ENCODE data around the gene RPEL1. TPM values are rescaled to one million over a fixed set of nuclear protein-coding genes. Genes with fewer than 3 reads are reported as not detected.
"Not testable (repeated sequence)": the region's sequence is repeated elsewhere in the genome, so short reads cannot be mapped to it uniquely, and the experiment has no call there.

The RPEL1 gene
- total RNA-seq, 2 experiments from 2014 or later: 0.17 TPM; not detected in 1

- intact Hi-C loops (cut with micrococcal nuclease): no loop called here
- no peak for DNase-seq
- H3K9me3 Mint-ChIP-seq: no peaks in the 10 kb centered on the region
Measured at GRCh38 chr10:103238506-103239252, 7.0 kb upstream of the RPEL1 start.

GRCh38 chr10:103241262-103242011 lies 4.2 kb upstream of the RPEL1 start:
- Mint-ChIP-seq H3K4me1 (ENCODE audit: low read depth) (peaks cover 17% of the 10 kb centered on the region), H3K27me3 (ENCODE audit: low read depth) (peaks cover 2% of the 10 kb centered on the region), H3K27ac (peak overlapping the region; percentile 22), H3K36me3 (ENCODE audit: low read depth) (no peaks in the 10 kb centered on the region), H3K4me3 (no peak overlapping the region), H3K9me3 (no peaks in the 10 kb centered on the region)
- peak; percentile 41 for DNase-seq
- CTCF ChIA-PET: interaction anchor here (0.5 to 1.7 kb wide), 4 partner anchors 19 to 784 kb away, joined by 3 to 5 read pairs (median 4); partner anchors contain the start of gene CNNM2
- intact Hi-C loops (cut with micrococcal nuclease): loop anchor here (1.0 to 10.0 kb wide), 4 partner anchors 49 to 243 kb away; no protein-coding TSS in a partner anchor

More at GRCh38 chr10:103238506-103239252, 7.0 kb upstream of the RPEL1 start:
- Mint-ChIP-seq H3K4me3 (no peak overlapping the region), H3K27me3 (ENCODE audit: low read depth) (peaks cover 2% of the 10 kb centered on the region), H3K27ac (no peak overlapping the region), H3K4me1 (ENCODE audit: low read depth) (peaks cover 17% of the 10 kb centered on the region), H3K36me3 (ENCODE audit: low read depth) (no peaks in the 10 kb centered on the region)
- CTCF ChIA-PET: interaction anchor here (0.6 to 1.5 kb wide), 5 partner anchors 9 to 169 kb away, joined by 3 to 12 read pairs (median 4); no protein-coding TSS in a partner anchor

- Mint-ChIP-seq H3K27ac (no peak overlapping the region), H3K4me3 (no peak overlapping the region), H3K36me3 (ENCODE audit: low read depth) (no peaks in the 10 kb centered on the region), H3K27me3 (ENCODE audit: low read depth) (no peaks in the 10 kb centered on the region), H3K9me3 (no peaks in the 10 kb centered on the region), H3K4me1 (ENCODE audit: low read depth) (peaks cover 17% of the 10 kb centered on the region)
- peak; percentile 83 for DNase-seq
- CTCF ChIA-PET: interaction anchor here (0.7 to 2.6 kb wide), 30 partner anchors 12 to 410 kb away, joined by 3 to 28 read pairs (median 4); partner anchors contain the start of genes CNNM2, INA and NT5C2
- intact Hi-C loops (cut with micrococcal nuclease): loop anchor here (1.0 to 10.0 kb wide), 7 partner anchors 90 to 409 kb away; no protein-coding TSS in a partner anchor
Measured at GRCh38 chr10:103244666-103245271, 918 bp upstream of the RPEL1 start.

DNA sequence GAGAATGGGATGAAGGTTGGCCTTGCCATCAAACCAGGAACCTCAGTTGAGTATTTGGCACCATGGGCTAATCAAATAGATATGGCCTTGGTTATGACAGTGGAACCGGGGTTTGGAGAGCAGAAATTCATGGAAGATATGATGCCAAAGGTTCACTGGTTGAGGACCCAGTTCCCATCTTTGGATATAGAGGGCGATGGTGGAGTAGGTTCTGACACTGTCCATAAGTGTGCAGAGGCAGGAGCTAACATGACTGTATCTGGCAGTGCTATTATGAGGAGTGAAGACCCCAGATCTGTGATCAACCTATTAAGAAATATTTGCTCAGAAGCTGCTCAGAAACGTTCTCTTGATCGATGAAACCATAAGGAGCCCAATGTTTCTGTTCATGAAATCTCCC lies 637 bp downstream of the RPEL1 start:
- CTCF ChIA-PET: interaction anchor here (0.7 to 3.0 kb wide), 3 partner anchors 155 to 329 kb away, joined by 3 to 12 read pairs (median 4); partner anchors contain the start of gene CNNM2
- no peak overlapping the region for H3K4me3 Mint-ChIP-seq
- H3K4me1 Mint-ChIP-seq (ENCODE audit: low read depth): peaks cover 8% of the 10 kb centered on the region
- no peak for DNase-seq
- intact Hi-C loops (cut with micrococcal nuclease): loop anchor here (10.0 kb wide), 2 partner anchors 88 to 238 kb away; no protein-coding TSS in a partner anchor
- H3K9me3 Mint-ChIP-seq: no peaks in the 10 kb centered on the region
- H3K36me3 Mint-ChIP-seq (ENCODE audit: low read depth): no peaks in the 10 kb centered on the region
- no peak overlapping the region for H3K27ac Mint-ChIP-seq
- no peaks in the 10 kb centered on the region for H3K27me3 Mint-ChIP-seq (ENCODE audit: low read depth)

- Mint-ChIP-seq H3K4me3 (no peak overlapping the region), H3K4me1 (ENCODE audit: low read depth) (peaks cover 2% of the 10 kb centered on the region), H3K27me3 (ENCODE audit: low read depth) (no peaks in the 10 kb centered on the region), H3K9me3 (no peaks in the 10 kb centered on the region), H3K27ac (no peak overlapping the region), H3K36me3 (ENCODE audit: low read depth) (no peaks in the 10 kb centered on the region)
- DNase-seq: no peak
- intact Hi-C loops (cut with micrococcal nuclease): no loop called here
- CTCF ChIA-PET: no interaction called here
Measured at GRCh38 chr10:103254113-103254512, 8.4 kb downstream of the RPEL1 start.

- Mint-ChIP-seq H3K4me3 (no peak overlapping the region), H3K27me3 (ENCODE audit: low read depth) (no peaks in the 10 kb centered on the region), H3K9me3 (no peaks in the 10 kb centered on the region), H3K4me1 (ENCODE audit: low read depth) (peaks cover 2% of the 10 kb centered on the region), H3K27ac (no peak overlapping the region), H3K36me3 (ENCODE audit: low read depth) (no peaks in the 10 kb centered on the region)
- intact Hi-C loops (cut with micrococcal nuclease): no loop called here
- CTCF ChIA-PET: interaction anchor here (1.6 kb wide), 1 partner anchor 185 kb away, joined by 5 read pairs; no protein-coding TSS in a partner anchor
- DNase-seq: peak; percentile 23
Measured at GRCh38 chr10:103254538-103255325, 9.0 kb downstream of the RPEL1 start.

DNA sequence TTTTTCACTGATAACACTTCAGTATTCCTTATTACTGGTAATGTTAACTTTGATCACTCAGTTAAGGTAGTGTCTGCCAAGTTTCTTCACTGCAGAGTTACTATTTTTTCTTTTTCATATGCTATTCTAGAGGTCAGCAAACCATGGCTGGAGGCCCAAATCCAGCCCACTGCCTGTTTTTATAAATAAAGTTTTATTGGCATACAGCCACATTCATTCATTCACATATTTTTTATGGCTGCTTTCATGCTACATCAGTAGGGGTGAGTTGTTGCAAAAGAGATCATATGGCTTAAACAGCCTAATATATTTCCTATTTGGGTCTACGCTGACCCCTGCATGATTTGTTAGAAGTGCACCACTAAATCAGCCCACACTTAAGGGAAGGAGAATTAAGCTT lies 10.9 kb downstream of the RPEL1 start:
- CTCF ChIA-PET: interaction anchor here (0.6 kb wide), 1 partner anchor 22 kb away, joined by 4 read pairs; no protein-coding TSS in a partner anchor
- Mint-ChIP-seq H3K4me3 (no peak overlapping the region), H3K9me3 (peaks cover 4% of the 10 kb centered on the region), H3K27ac (no peak overlapping the region), H3K4me1 (ENCODE audit: low read depth) (no peaks in the 10 kb centered on the region), H3K27me3 (ENCODE audit: low read depth) (peaks cover 2% of the 10 kb centered on the region), H3K36me3 (ENCODE audit: low read depth) (no peaks in the 10 kb centered on the region)
- intact Hi-C loops (cut with micrococcal nuclease): no loop called here
- no peak for DNase-seq

GRCh38 chr10:103257812-103258211 lies 12.1 kb downstream of the RPEL1 start:
- CTCF ChIA-PET: no interaction called here
- no peaks in the 10 kb centered on the region for H3K36me3 Mint-ChIP-seq (ENCODE audit: low read depth)
- no peak overlapping the region for H3K27ac Mint-ChIP-seq
- H3K9me3 Mint-ChIP-seq: peaks cover 4% of the 10 kb centered on the region
- H3K27me3 Mint-ChIP-seq (ENCODE audit: low read depth): peaks cover 2% of the 10 kb centered on the region
- no peaks in the 10 kb centered on the region for H3K4me1 Mint-ChIP-seq (ENCODE audit: low read depth)
- H3K4me3 Mint-ChIP-seq: no peak overlapping the region
- intact Hi-C loops (cut with micrococcal nuclease): no loop called here
- no peak for DNase-seq

GRCh38 chr10:103258928-103259327 lies 13.2 kb downstream of the RPEL1 start:
- H3K27ac Mint-ChIP-seq; H3K4me3 Mint-ChIP-seq; H3K27me3 Mint-ChIP-seq (ENCODE audit: low read depth); H3K36me3 Mint-ChIP-seq (ENCODE audit: low read depth); DNase-seq; H3K9me3 Mint-ChIP-seq; H3K4me1 Mint-ChIP-seq (ENCODE audit: low read depth); intact Hi-C loops (cut with micrococcal nuclease); CTCF ChIA-PET: not testable (repeated sequence)

DNA sequence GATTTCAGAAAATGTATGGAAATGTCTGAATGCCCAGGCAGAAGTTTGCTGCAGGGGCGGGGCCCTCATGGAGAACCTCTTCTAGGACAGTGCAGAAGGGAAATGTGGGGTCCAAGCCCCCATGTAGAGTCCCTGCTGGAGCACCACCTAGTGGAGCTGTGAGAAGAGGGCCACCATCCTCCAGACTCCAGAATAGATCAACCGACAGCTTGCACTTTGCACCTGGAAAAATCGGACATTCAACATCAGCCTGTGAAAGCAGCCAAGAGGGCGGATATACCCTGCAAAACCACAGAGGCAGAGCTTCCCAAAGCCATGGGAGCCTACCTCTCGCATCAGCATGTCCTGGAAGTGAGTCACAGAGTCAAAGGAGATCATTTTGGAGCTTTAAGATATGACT lies 14.3 kb downstream of the RPEL1 start:
- Mint-ChIP-seq H3K36me3 (ENCODE audit: low read depth) (no peaks in the 10 kb centered on the region), H3K9me3 (peaks cover 4% of the 10 kb centered on the region), H3K27me3 (ENCODE audit: low read depth) (peaks cover 6% of the 10 kb centered on the region), H3K4me3 (no peak overlapping the region), H3K4me1 (ENCODE audit: low read depth) (no peaks in the 10 kb centered on the region), H3K27ac (no peak overlapping the region)
- intact Hi-C loops (cut with micrococcal nuclease): no loop called here
- DNase-seq: no peak
- CTCF ChIA-PET: interaction anchor here (1.0 to 1.2 kb wide), 2 partner anchors 15 to 18 kb away, joined by 3 to 4 read pairs; no protein-coding TSS in a partner anchor

- DNase-seq: no peak
- intact Hi-C loops (cut with micrococcal nuclease): no loop called here
- H3K9me3 Mint-ChIP-seq: peaks cover 4% of the 10 kb centered on the region
- no peak overlapping the region for H3K4me3 Mint-ChIP-seq
- H3K27me3 Mint-ChIP-seq (ENCODE audit: low read depth): peaks cover 14% of the 10 kb centered on the region
- no peaks in the 10 kb centered on the region for H3K36me3 Mint-ChIP-seq (ENCODE audit: low read depth)
- no peak overlapping the region for H3K27ac Mint-ChIP-seq
- CTCF ChIA-PET: no interaction called here
- H3K4me1 Mint-ChIP-seq (ENCODE audit: low read depth): no peaks in the 10 kb centered on the region
Measured at GRCh38 chr10:103262229-103262628, 16.5 kb downstream of the RPEL1 start.
